Keratinocyte (primary cell): ENCODE data around the gene ANXA4.

Experiments used
- CTCF ChIP-seq, 3 experiments: IDR thresholded peaks in 1 of 3; conservative IDR thresholded peaks in 1 of 3; optimal IDR thresholded peaks in 1 of 3; 2 replicates in 2 of 3; 3 replicates in 1 of 3; pipeline versions ENCODE3 to v1.5.1; 2011; ENCODE audit warnings: low read length in 3 of 3, mild to moderate bottlenecking in 3 of 3, moderate library complexity in 2 of 3, control low read depth in 1 of 3, inconsistent platforms in 1 of 3; ENCODE audit not compliant: insufficient read depth in 2 of 3; ENCODE audit errors: extremely low read depth in 1 of 3
- EZH2 ChIP-seq: IDR thresholded peaks from one replicate; pipeline ENCODE4 v1.6.1; 2012; ENCODE audit warnings: inconsistent platforms, mild to moderate bottlenecking, low read length, moderate library complexity

GRCh38 chr2:69695850-69696216 lies 46.1 kb upstream of the ANXA4 start:
- no peak for TF ChIP-seq CTCF (optimal IDR thresholded peaks at IDR 0.05 in 1 of 3, IDR thresholded peaks at IDR 0.05 in 1 of 3, conservative IDR thresholded peaks at IDR 0.05 in 1 of 3; ENCODE audit: extremely low read depth in 1 of 3, insufficient read depth in 2 of 3, low read length in 3 of 3)
- TF ChIP-seq EZH2 = no peak
